ENCODE results near the gene PLA2G10.
"Not testable (repeated sequence)": the region's sequence is repeated elsewhere in the genome, so short reads cannot be mapped to it uniquely, and the experiment has no call there.

The PLA2G10 gene

DNA sequence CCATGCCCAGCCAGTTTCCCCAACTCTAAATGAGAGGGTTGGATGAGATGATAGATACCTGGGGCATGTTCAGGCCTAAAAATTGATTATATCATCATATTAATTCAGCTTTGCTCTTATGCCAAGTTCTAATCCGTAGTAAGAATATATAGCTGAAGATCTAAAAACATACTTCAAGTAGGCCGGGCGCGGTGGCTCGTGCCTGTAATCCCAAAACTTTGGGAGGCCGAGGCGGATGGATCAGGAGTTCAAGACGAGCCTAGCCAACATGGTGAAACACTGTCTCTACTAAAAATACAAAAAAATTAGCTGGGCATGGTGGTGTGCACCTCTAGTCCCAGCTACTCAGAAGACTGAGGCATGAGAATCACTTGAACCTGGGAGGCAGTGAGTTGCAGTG is 12.0 kb downstream of the PLA2G10 start:
- H3K27ac ChIP-seq (ENCODE audit: low read depth, low read length, severe bottlenecking), result no peak overlapping the region
- H3K36me3 ChIP-seq (ENCODE audit: control insufficient read depth, insufficient read depth, low read length), result no peaks in the 10 kb centered on the region
- no peaks in the 10 kb centered on the region for H3K4me1 ChIP-seq (ENCODE audit: control insufficient read depth, insufficient read depth, low read length, poor library complexity, severe bottlenecking)
- H3K9me3 ChIP-seq (ENCODE audit: control insufficient read depth, low read length), result no peaks in the 10 kb centered on the region
- 92 to 94% methylated on average over 7 of the region's 8 CpGs for WGBS, 2 experiments (ENCODE audit: insufficient coverage in 2 of 2)
- H3K4me3 ChIP-seq (ENCODE audit: extremely low read depth, insufficient read depth, low read length, poor library complexity, severe bottlenecking), result no peak overlapping the region

DNA sequence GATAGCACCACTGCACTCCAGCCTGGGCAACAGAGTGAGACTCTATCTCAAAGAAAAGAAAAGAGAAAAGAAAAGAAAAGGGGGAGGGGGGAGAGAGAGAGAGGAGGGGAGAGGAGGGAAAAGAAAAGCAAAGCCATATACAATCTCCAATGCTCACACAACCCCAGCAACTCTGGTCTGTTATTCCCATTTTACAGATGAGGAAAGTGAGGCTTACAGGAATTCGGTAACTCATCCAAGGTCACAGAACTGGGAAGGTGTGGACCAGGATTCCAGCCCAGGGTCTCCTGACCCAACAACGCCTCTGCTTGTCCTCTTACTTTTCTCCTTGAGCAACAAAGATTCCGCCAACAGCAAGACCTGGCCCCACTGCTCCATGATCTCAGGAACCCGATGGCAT is 13.0 kb downstream of the PLA2G10 start:
- H3K27ac ChIP-seq (ENCODE audit: low read depth, low read length, severe bottlenecking), result no peak overlapping the region
- H3K4me3 ChIP-seq (ENCODE audit: extremely low read depth, insufficient read depth, low read length, poor library complexity, severe bottlenecking), result no peak overlapping the region
- H3K9me3 ChIP-seq (ENCODE audit: control insufficient read depth, low read length), result no peaks in the 10 kb centered on the region
- 83 to 100% methylated on average over 1 to 2 of the region's 4 CpGs for WGBS, 2 experiments (ENCODE audit: insufficient coverage in 2 of 2)
- no peaks in the 10 kb centered on the region for H3K4me1 ChIP-seq (ENCODE audit: control insufficient read depth, insufficient read depth, low read length, poor library complexity, severe bottlenecking)
- no peaks in the 10 kb centered on the region for H3K36me3 ChIP-seq (ENCODE audit: control insufficient read depth, insufficient read depth, low read length)

DNA sequence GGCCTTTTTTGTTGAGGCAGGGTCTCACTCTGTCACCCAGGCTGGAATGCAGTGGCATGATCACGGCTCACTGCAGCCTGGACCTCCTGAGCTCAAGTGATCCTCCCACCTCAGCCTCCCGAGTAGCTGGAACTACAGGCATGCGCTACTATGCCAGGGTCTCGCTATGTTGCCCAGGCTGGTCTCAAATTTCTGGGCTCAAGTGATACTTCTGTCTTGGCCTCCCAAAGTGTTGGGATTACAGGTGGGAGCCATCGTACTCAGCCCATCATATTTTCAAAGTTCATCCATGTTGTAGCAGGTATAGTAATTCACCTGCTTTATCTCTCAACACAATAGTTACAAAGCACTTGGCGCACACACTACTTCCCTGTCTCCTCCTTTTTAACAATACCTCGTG is 13.7 kb downstream of the PLA2G10 start:
- 89 to 90% methylated on average over 5 to 6 of the region's 7 CpGs for WGBS, 2 experiments (ENCODE audit: insufficient coverage in 2 of 2)
- H3K27ac ChIP-seq (ENCODE audit: low read depth, low read length, severe bottlenecking); H3K9me3 ChIP-seq (ENCODE audit: control insufficient read depth, low read length); H3K4me3 ChIP-seq (ENCODE audit: extremely low read depth, insufficient read depth, low read length, poor library complexity, severe bottlenecking); H3K36me3 ChIP-seq (ENCODE audit: control insufficient read depth, insufficient read depth, low read length); H3K4me1 ChIP-seq (ENCODE audit: control insufficient read depth, insufficient read depth, low read length, poor library complexity, severe bottlenecking): not testable (repeated sequence)

DNA sequence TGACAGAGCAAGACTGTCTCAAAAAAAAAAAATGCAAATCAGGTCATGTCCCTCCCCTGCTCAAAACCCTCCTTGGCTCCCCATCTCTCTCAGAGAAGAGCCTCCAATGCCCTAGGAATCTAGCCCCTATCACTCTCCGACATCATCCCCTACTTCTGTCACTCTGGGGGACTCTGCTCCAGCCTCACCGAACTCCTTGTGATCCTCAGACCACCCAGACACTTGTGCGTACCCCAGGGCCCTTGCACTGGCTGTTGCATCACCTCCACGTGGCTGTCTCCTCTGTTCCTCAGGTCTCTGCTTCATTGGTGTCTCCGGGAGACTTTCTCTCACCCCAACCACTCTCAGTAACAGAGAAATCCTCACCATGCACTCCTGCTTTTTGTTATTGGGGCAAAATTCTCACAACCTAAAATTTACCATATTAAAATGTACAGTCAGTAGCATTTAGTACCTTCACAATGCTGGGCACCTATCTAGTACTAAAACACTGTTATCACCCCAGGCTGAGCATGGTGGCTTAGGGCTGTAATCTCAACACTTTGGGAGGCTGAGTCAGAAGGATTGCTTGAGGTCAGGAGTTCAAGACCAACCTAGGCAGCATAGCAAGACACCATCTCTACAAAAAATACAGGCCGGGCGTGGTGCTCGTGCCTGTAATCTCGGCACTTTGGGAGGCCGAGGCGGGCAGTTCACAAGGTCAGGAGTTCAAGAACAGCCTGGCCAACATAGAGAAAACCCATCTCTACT is 15.2 kb downstream of the PLA2G10 start:
- Histone ChIP-seq H3K4me1 (ENCODE audit: control insufficient read depth, insufficient read depth, low read length, poor library complexity, severe bottlenecking) (no peaks in the 10 kb centered on the region), H3K4me3 (ENCODE audit: extremely low read depth, insufficient read depth, low read length, poor library complexity, severe bottlenecking) (no peak overlapping the region), H3K27ac (ENCODE audit: low read depth, low read length, severe bottlenecking) (no peak overlapping the region), H3K9me3 (ENCODE audit: control insufficient read depth, low read length) (no peaks in the 10 kb centered on the region), H3K36me3 (ENCODE audit: control insufficient read depth, insufficient read depth, low read length) (no peaks in the 10 kb centered on the region)
- WGBS, 2 experiments (ENCODE audit: insufficient coverage in 2 of 2), result 81 to 83% methylated on average over 10 to 11 of the region's 11 CpGs

DNA sequence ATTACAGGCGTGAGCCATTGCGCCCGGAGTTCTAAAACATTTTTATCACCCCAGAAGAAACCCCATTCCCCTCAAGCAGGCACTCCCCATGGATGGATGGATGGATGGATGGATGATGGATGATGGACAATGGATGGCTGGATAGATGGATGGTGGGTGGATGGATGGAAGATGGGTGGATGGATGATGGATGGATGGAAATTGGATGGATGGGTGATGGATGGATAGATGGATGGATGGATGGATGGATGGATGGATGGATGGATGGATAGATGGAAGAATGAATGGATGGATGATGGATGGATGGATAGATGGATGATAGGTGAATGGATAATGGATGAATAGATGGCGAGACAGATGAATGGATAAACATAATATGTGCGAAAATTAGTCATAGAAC is 16.5 kb downstream of the PLA2G10 start:
- Histone ChIP-seq H3K36me3 (ENCODE audit: control insufficient read depth, insufficient read depth, low read length) (no peaks in the 10 kb centered on the region), H3K4me3 (ENCODE audit: extremely low read depth, insufficient read depth, low read length, poor library complexity, severe bottlenecking) (no peak overlapping the region), H3K4me1 (ENCODE audit: control insufficient read depth, insufficient read depth, low read length, poor library complexity, severe bottlenecking) (no peaks in the 10 kb centered on the region), H3K9me3 (ENCODE audit: control insufficient read depth, low read length) (no peaks in the 10 kb centered on the region), H3K27ac (ENCODE audit: low read depth, low read length, severe bottlenecking) (no peak overlapping the region)
- WGBS, 2 experiments (ENCODE audit: insufficient coverage in 2 of 2), result 81 to 100% methylated on average over 2 to 3 of the region's 5 CpGs

DNA sequence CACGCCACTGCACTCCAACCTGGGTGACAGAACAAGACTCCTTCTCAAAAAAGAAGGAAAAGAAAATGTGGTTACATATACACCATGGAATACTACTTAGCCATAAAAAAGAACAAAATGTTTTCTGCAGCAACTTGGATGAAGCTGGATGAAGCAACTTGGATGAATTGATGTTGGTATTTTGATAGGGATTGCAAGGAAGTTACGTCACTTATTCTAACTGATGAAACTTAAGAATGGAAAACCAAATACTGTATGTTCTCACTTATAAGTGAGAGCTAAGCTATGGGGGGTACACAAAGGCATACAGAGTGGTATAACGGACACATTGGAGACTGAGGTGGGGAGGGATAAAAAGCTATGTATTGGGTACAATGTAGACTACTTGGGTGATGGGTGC is 17.5 kb downstream of the PLA2G10 start:
- Histone ChIP-seq H3K36me3 (ENCODE audit: control insufficient read depth, insufficient read depth, low read length) (no peaks in the 10 kb centered on the region), H3K27ac (ENCODE audit: low read depth, low read length, severe bottlenecking) (no peak overlapping the region), H3K4me3 (ENCODE audit: extremely low read depth, insufficient read depth, low read length, poor library complexity, severe bottlenecking) (no peak overlapping the region), H3K9me3 (ENCODE audit: control insufficient read depth, low read length) (no peaks in the 10 kb centered on the region), H3K4me1 (ENCODE audit: control insufficient read depth, insufficient read depth, low read length, poor library complexity, severe bottlenecking) (no peaks in the 10 kb centered on the region)
- no CpG with 5 or more reads among the region's 3 CpGs for WGBS, 2 experiments (ENCODE audit: insufficient coverage in 2 of 2)

DNA sequence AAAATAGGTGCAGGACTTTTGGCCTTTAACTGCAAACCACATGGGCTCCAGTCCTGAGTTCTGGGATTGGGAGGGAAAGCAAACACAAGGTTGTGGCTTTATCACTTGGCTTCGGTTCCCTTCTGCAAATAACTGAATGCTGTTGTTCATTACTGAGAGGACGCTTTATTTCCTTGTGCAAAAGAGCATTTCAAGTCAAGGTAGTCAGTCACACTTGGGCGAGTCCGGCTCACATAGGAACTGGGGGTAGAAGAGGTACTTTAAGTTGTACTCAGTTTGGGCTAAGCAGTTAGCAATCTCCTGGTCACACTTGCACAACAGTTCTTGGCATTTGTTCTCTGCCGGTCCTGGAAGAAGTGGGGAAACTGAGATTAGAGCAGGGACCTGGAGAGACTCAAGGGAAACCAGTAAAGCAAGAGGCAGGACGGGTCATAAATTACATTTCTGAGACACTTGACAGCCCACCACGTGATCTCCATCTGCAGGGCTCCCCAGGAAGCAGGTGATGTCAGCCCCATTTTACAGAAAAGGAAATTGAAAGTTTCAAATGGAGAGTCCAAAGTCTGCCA is 21.6 kb downstream of the PLA2G10 start:
- H3K4me1 ChIP-seq (ENCODE audit: control insufficient read depth, insufficient read depth, low read length, poor library complexity, severe bottlenecking), result no peaks in the 10 kb centered on the region
- H3K27ac ChIP-seq (ENCODE audit: low read depth, low read length, severe bottlenecking), result no peak overlapping the region
- 81 to 91% methylated on average over 5 of the region's 7 CpGs for WGBS, 2 experiments (ENCODE audit: insufficient coverage in 2 of 2)
- no peak overlapping the region for H3K4me3 ChIP-seq (ENCODE audit: extremely low read depth, insufficient read depth, low read length, poor library complexity, severe bottlenecking)
- peaks cover 23% of the 10 kb centered on the region for H3K36me3 ChIP-seq (ENCODE audit: control insufficient read depth, insufficient read depth, low read length)
- H3K9me3 ChIP-seq (ENCODE audit: control insufficient read depth, low read length), result no peaks in the 10 kb centered on the region

DNA sequence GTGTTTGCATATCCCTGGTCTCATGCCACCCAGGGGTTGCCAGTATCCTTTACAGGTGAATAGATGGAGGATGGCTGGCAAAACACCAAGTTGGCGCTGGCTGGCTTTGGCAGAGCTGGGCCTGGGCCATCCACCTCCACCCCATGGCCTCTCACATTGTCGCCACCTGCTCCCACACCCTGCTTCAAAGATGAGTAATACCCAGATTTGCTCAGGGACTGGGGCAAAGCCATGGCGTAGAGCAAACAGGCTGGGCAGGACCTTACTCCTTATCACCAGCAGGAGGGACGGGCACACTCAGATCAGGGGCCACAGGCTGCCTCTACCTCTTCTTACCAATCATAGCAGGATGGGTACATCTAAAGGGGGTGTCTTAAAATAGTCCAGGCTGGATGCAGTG is 24.3 kb downstream of the PLA2G10 start:
- Histone ChIP-seq H3K27ac (ENCODE audit: low read depth, low read length, severe bottlenecking) (no peak overlapping the region), H3K9me3 (ENCODE audit: control insufficient read depth, low read length) (no peaks in the 10 kb centered on the region), H3K36me3 (ENCODE audit: control insufficient read depth, insufficient read depth, low read length) (peaks cover 50% of the 10 kb centered on the region), H3K4me3 (ENCODE audit: extremely low read depth, insufficient read depth, low read length, poor library complexity, severe bottlenecking) (no peak overlapping the region), H3K4me1 (ENCODE audit: control insufficient read depth, insufficient read depth, low read length, poor library complexity, severe bottlenecking) (no peaks in the 10 kb centered on the region)
- WGBS, 2 experiments (ENCODE audit: insufficient coverage in 2 of 2), result 97 to 100% methylated on average over 1 to 4 of the region's 4 CpGs

DNA sequence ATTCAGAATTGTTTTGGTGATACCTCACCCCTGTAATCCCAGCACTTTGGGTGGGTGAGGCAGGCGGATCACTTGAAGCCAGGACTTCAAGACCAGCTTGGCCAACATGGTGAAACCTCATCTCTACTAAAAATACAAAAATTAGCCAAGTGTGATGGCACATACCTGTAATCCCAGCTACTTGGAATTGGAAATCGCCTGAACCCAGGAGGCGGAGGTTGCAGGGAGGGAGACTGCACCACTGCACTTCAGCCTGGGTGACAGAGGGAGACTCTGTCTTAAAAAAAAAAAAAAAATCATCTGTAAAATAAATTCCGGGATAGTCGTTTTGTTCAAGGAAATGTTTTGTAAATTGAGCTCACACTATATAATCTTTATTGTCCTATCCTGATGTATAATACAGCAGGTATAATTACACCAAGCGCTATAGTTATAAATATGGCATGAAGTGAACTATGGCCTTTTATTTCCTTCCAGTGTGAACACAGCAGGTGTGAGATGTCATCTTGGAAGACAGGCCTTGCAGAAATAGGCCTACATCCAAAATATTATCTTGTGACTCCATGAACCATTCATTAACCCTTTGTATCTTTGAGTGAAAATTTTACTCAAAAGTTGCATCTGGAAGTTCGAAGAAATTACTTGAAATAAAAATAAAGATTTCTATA is 25.4 kb downstream of the PLA2G10 start:
- Histone ChIP-seq H3K4me3 (ENCODE audit: extremely low read depth, insufficient read depth, low read length, poor library complexity, severe bottlenecking) (no peak overlapping the region), H3K27ac (ENCODE audit: low read depth, low read length, severe bottlenecking) (no peak overlapping the region), H3K36me3 (ENCODE audit: control insufficient read depth, insufficient read depth, low read length) (peaks cover 61% of the 10 kb centered on the region), H3K4me1 (ENCODE audit: control insufficient read depth, insufficient read depth, low read length, poor library complexity, severe bottlenecking) (no peaks in the 10 kb centered on the region), H3K9me3 (ENCODE audit: control insufficient read depth, low read length) (no peaks in the 10 kb centered on the region)
- WGBS, 2 experiments (ENCODE audit: insufficient coverage in 2 of 2), result 92 to 93% methylated on average over 2 of the region's 7 CpGs

DNA sequence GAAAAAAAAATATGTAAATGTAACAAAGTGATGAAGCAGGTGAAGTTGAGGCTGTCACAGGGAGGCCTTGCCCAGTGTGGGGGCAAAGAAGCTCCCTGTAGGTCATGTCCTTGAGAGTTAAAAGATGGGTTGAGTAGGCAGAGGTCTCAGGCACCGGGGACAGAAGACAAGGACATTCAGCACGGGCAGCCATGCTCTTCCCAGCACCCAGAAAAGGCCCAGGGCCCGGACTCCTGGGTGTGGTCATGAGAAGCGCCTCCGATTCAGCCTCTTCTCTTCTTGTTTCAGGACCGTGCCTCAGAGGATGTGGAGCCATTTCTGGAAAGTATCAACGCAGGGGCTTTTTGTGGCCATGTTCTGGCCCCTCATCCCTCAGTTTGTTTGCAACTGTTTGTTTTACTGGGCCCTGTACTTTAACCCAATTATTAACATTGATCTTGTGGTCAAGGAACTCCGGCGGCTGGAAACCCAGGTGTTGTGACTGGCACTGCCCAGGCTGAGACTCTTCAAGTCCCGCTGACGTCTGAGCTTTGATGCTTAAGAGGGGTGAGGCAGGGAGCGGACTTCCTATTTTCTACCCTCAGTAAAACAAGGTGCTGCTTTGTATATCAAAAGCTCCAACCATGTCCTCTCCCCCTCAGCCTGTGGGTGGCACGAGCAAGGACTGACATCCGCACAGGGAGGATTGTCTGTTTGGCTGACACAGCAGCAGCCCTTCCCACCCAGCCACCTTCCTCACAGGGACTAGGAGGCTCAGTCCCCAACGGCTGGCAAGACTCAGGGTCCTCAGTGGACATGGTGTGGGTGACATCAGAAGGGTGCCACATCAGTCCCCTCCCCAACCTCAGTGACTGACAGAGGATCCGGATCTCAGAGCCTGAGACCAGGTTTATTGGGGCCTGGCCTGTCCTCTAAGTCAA is 26.5 kb downstream of the PLA2G10 start:
- Histone ChIP-seq H3K4me1 (ENCODE audit: control insufficient read depth, insufficient read depth, low read length, poor library complexity, severe bottlenecking) (no peaks in the 10 kb centered on the region), H3K27ac (ENCODE audit: low read depth, low read length, severe bottlenecking) (no peak overlapping the region), H3K4me3 (ENCODE audit: extremely low read depth, insufficient read depth, low read length, poor library complexity, severe bottlenecking) (no peak overlapping the region), H3K36me3 (ENCODE audit: control insufficient read depth, insufficient read depth, low read length) (peaks cover 72% of the 10 kb centered on the region), H3K9me3 (ENCODE audit: control insufficient read depth, low read length) (no peaks in the 10 kb centered on the region)
- WGBS, 2 experiments (ENCODE audit: insufficient coverage in 2 of 2), result 94 to 96% methylated on average over 11 to 14 of the region's 16 CpGs

All from mesodermal cell (in vitro differentiated cells).